HepG2 (cell line): Measurements from ENCODE around the gene C20orf144. TPM values are rescaled to one million over a fixed set of nuclear protein-coding genes. Genes with fewer than 3 reads are reported as not detected.
A peak's percentile ranks its signal among the peaks of the same experiment; 100 is the strongest.

ENCODE experiments used
- BORCS8-MEF2B ChIP-seq: sonication (generic); formaldehyde crosslinking; IDR thresholded peaks from 2 replicates; pipeline ENCODE4 v1.8.0; 2022; ENCODE audit warnings: mild to moderate bottlenecking, missing genetic modification reagents
- CBFB ChIP-seq: sonication (generic); formaldehyde crosslinking; IDR thresholded peaks from 2 replicates; pipeline ENCODE4 v1.4.0; 2020; ENCODE audit warnings: missing genetic modification reagents
- CCAR2 ChIP-seq: fragments of 200-400 bp; formaldehyde crosslinking; optimal IDR thresholded peaks from 2 replicates; pipeline ENCODE3; 2018; ENCODE audit warnings: low read depth, mild to moderate bottlenecking, low read length, moderate library complexity
- CREM ChIP-seq, 2 experiments: sonication (generic) in 1 of 2; formaldehyde crosslinking in 1 of 2; IDR thresholded peaks; 2 replicates each; pipeline versions ENCODE4 v1.4.0 to v1.6.1; 2016 to 2020; ENCODE audit warnings: antibody characterized with exemption in 1 of 2, mild to moderate bottlenecking in 1 of 2, missing genetic modification reagents in 1 of 2
- ESRRA ChIP-seq: sonication (generic); formaldehyde crosslinking; IDR thresholded peaks from 2 replicates; pipeline ENCODE4 v1.5.1; 2020; ENCODE audit warnings: mild to moderate bottlenecking, low read depth, missing genetic modification reagents
- FOXJ3 ChIP-seq: sonication (generic); formaldehyde crosslinking; IDR thresholded peaks from 2 replicates; pipeline ENCODE4 v1.4.0; 2020; ENCODE audit warnings: missing genetic modification reagents, mild to moderate bottlenecking, borderline replicate concordance
- MTF2 ChIP-seq: sonication (generic); formaldehyde crosslinking; IDR thresholded peaks from 2 replicates; pipeline ENCODE4 v1.5.0; 2020; ENCODE audit warnings: missing genetic modification reagents, borderline replicate concordance
- NR2F1 ChIP-seq, 2 experiments: fragments of 450-650 bp in 1 of 2; formaldehyde crosslinking in 1 of 2; IDR thresholded peaks; 2 replicates each; pipeline versions ENCODE4 v1.5.0 to v1.6.1; 2016 to 2020; ENCODE audit warnings: mild to moderate bottlenecking in 1 of 2, missing compliant biosample characterization in 1 of 2, missing genetic modification reagents in 1 of 2, moderate library complexity in 1 of 2
- NR2F6 ChIP-seq, 2 experiments: IDR thresholded peaks; 2 replicates each; pipeline ENCODE4 v1.6.1; 2016; ENCODE audit warnings: antibody characterized with exemption in 1 of 2, mild to moderate bottlenecking in 1 of 2
- PHF8 ChIP-seq: sonication (generic); formaldehyde crosslinking; IDR thresholded peaks from 2 replicates; pipeline ENCODE4 v1.5.0; 2020; ENCODE audit warnings: missing genetic modification reagents
- TBP ChIP-seq: sonication (generic); formaldehyde crosslinking; IDR thresholded peaks from 2 replicates; pipeline ENCODE4 v1.5.0; 2020; ENCODE audit warnings: missing genetic modification reagents
- TCF12 ChIP-seq, 2 experiments: fragments of 450-650 bp in 1 of 2; sonication (generic) in 1 of 2; formaldehyde crosslinking in 1 of 2; IDR thresholded peaks; 2 replicates each; pipeline versions ENCODE4 v1.6.1 to v1.8.0; 2017 to 2022; ENCODE audit warnings: antibody characterized with exemption in 1 of 2, mild to moderate bottlenecking in 1 of 2, missing genetic modification reagents in 1 of 2, moderate library complexity in 1 of 2
- TEAD3 ChIP-seq: optimal IDR thresholded peaks from 2 replicates; pipeline ENCODE3; 2016; ENCODE audit warnings: borderline replicate concordance
- ZBTB7A ChIP-seq: sonication (generic); formaldehyde crosslinking; IDR thresholded peaks from 2 replicates; pipeline ENCODE4 v1.8.0; 2022; ENCODE audit warnings: mild to moderate bottlenecking, missing genetic modification reagents
- ZNF121 ChIP-seq: sonication (generic); formaldehyde crosslinking; IDR thresholded peaks from 2 replicates; pipeline ENCODE4 v1.5.0; 2020; ENCODE audit warnings: mild to moderate bottlenecking, missing genetic modification reagents
- ZNF3 ChIP-seq: IDR thresholded peaks from 2 replicates; pipeline ENCODE4 v1.7.0; 2017; ENCODE audit warnings: inconsistent platforms
- ZNF547 ChIP-seq: sonication (generic); formaldehyde crosslinking; IDR thresholded peaks from 2 replicates; pipeline ENCODE4 v1.5.1; 2020; ENCODE audit warnings: mild to moderate bottlenecking, missing genetic modification reagents
- ZNF737 ChIP-seq: sonication (generic); formaldehyde crosslinking; IDR thresholded peaks from 2 replicates; pipeline ENCODE4 v1.5.0; 2020; ENCODE audit warnings: missing genetic modification reagents, mild to moderate bottlenecking, borderline replicate concordance
- ZNF75D ChIP-seq: sonication (generic); formaldehyde crosslinking; IDR thresholded peaks from 2 replicates; pipeline ENCODE4 v1.8.1; 2023; ENCODE audit warnings: missing genetic modification reagents, mild to moderate bottlenecking, borderline replicate concordance
- ZNF768 ChIP-seq: sonication (generic); formaldehyde crosslinking; IDR thresholded peaks from 2 replicates; pipeline ENCODE4 v1.4.0; 2020; ENCODE audit warnings: missing genetic modification reagents
- polyA plus RNA-seq, 8 experiments: library from polyadenylated mRNA; depleted of rRNA in 3 of 8; stranded (reverse) in 7 of 8; unstranded in 1 of 8; fragments of >200 nt; fragmentation: Illumina TruSeq in 4 of 8; extraction: Trizol in 4 of 8; gene quantifications; 2 replicates each; pipeline versions ENCODE4 v1.2.1 to v1.2.3, GENCODE V29; 2011 to 2016; ENCODE audit warnings: low read depth in 4 of 8, missing spikeins in 1 of 8, mixed read lengths in 1 of 8; ENCODE audit not compliant: insufficient read depth in 1 of 8
- total RNA-seq, 5 experiments: library from RNA; depleted of rRNA; stranded (reverse); fragments of >200 nt; fragmentation: Illumina TruSeq; extraction: Trizol; gene quantifications; 2 replicates each; pipeline ENCODE4 v1.2.3, GENCODE V29; 2016; ENCODE audit warnings: low read depth in 1 of 5
- TF ChIP-seq, protein P1 (sequence below): sonication (generic); formaldehyde crosslinking; IDR thresholded peaks from 2 replicates; pipeline ENCODE4 v1.4.0; 2020; ENCODE audit warnings: mild to moderate bottlenecking, missing genetic modification reagents
- TF ChIP-seq, protein P2 (sequence below): sonication (generic); formaldehyde crosslinking; conservative IDR thresholded peaks from 2 replicates; pipeline ENCODE4 v1.5.0; 2020; ENCODE audit warnings: missing genetic modification reagents
- TF ChIP-seq, protein P3 (sequence below): IDR thresholded peaks from 2 replicates; pipeline ENCODE4 v1.6.1; 2016
- TF ChIP-seq, protein P4 (sequence below): sonication (generic); formaldehyde crosslinking; IDR thresholded peaks from 2 replicates; pipeline ENCODE4 v1.8.0; 2022; ENCODE audit warnings: missing genetic modification reagents, low read depth, mild to moderate bottlenecking, borderline replicate concordance
- TF ChIP-seq, protein P5 (sequence below): sonication (generic); formaldehyde crosslinking; IDR thresholded peaks from 2 replicates; pipeline ENCODE4 v1.8.1; 2022; ENCODE audit warnings: mild to moderate bottlenecking, missing genetic modification reagents

The C20orf144 gene
- total and polyA plus RNA-seq, 2 of the 13 experiments (the other 11 are each of a cell fraction or from before 2014, with no cell fraction given): 0.09 to 0.16 TPM

DNA sequence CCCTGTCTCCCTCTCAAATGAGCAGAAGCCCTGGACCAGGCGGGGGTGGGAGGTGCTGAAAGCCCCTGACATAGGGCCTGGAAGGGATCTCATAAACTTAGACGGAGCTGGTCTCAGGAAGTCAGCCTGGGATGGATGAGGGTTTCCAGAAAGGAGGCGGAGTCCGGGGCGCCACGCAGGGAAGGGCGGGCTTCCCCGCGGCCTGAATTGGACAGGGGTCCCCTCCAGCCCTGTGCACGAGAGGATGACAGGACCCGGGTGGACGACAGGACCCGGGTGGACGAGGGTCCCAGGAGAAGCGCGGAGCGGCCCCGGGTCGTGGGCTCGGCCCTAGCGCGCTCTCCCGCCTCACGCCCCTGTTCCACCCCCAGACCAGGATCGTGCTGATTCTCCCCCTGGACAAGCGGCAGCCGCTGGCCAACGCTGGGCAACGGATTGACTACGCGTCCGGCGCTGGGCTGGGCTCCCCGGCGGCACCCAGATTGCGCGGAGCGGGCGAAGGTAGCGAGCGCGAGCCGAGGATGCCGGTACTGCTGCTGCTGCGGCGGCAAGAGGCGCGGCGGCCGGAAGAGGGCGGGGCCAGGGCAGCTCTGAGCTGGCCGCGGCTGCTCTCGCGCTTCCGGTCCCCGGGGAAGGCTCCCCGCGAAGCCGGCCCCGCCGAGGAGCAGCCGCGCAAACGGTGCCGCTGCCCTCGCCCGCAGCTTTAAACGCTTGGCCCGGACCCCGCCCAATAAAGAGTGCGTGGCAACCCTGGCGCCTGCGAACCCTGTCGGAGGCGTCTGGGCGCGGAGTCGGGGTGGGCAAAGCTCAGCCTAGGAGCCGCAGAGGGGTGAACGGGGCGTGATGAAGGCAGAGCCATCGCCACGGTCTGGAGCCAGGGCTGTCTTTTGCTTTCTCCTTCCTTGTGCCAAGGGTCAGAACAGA, 1.3 kb downstream of the C20orf144 start (continued):
- TF ChIP-seq TBP (CRISPR knock-in tag) (no peak), ZNF3 (CRISPR knock-in tag) (no peak), ZNF121 (CRISPR knock-in tag) (no peak), ZNF75D (no peak), CCAR2 (peak; percentile 44), ZNF768 (CRISPR knock-in tag) (peak; percentile 84), ZNF547 (CRISPR knock-in tag) (peak; percentile 99), ZBTB7A (CRISPR knock-in tag) (peak; percentile 55; the same call in 1 of the 2 replicates), MTF2 (CRISPR knock-in tag) (peak; percentile 93; the same call in 1 of the 2 replicates), TCF12 (IDR thresholded peaks at IDR 0.05) (no peak), TCF12 (CRISPR knock-in tag; IDR thresholded peaks at IDR 0.05) (peak; percentile 96; the same call in 1 of the 2 replicates), TEAD3 (CRISPR knock-in tag) (peak; percentile 60), FOXJ3 (peak; percentile 61; the same call in 1 of the 2 replicates), NR2F6 (IDR thresholded peaks at IDR 0.05) (no peak), NR2F6 (CRISPR knock-in tag; IDR thresholded peaks at IDR 0.05) (no peak; the same call in 1 of the 2 replicates), NR2F1 (CRISPR knock-in tag; IDR thresholded peaks at IDR 0.05) (no peak), BORCS8-MEF2B (CRISPR knock-in tag) (peak; percentile 97), ZNF737 (peak; percentile 78; the same call in 1 of the 2 replicates), ESRRA (peak; percentile 77), CBFB (CRISPR knock-in tag) (no peak; the same call in none of the 2 replicates), PHF8 (CRISPR knock-in tag) (peak; percentile 95), CREM (IDR thresholded peaks at IDR 0.05) (no peak), CREM (CRISPR knock-in tag; IDR thresholded peaks at IDR 0.05) (no peak)
- TF ChIP-seq, protein P1, sequence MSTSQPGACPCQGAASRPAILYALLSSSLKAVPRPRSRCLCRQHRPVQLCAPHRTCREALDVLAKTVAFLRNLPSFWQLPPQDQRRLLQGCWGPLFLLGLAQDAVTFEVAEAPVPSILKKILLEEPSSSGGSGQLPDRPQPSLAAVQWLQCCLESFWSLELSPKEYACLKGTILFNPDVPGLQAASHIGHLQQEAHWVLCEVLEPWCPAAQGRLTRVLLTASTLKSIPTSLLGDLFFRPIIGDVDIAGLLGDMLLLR (CRISPR knock-in tag): peak; percentile 90
- TF ChIP-seq, protein P2, sequence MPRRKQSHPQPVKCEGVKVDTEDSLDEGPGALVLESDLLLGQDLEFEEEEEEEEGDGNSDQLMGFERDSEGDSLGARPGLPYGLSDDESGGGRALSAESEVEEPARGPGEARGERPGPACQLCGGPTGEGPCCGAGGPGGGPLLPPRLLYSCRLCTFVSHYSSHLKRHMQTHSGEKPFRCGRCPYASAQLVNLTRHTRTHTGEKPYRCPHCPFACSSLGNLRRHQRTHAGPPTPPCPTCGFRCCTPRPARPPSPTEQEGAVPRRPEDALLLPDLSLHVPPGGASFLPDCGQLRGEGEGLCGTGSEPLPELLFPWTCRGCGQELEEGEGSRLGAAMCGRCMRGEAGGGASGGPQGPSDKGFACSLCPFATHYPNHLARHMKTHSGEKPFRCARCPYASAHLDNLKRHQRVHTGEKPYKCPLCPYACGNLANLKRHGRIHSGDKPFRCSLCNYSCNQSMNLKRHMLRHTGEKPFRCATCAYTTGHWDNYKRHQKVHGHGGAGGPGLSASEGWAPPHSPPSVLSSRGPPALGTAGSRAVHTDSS (CRISPR knock-in tag): peak; percentile 28; the same call in 1 of the 2 replicates
- TF ChIP-seq, protein P3, sequence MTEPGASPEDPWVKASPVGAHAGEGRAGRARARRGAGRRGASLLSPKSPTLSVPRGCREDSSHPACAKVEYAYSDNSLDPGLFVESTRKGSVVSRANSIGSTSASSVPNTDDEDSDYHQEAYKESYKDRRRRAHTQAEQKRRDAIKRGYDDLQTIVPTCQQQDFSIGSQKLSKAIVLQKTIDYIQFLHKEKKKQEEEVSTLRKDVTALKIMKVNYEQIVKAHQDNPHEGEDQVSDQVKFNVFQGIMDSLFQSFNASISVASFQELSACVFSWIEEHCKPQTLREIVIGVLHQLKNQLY (CRISPR knock-in tag): no peak
- TF ChIP-seq, protein P4, sequence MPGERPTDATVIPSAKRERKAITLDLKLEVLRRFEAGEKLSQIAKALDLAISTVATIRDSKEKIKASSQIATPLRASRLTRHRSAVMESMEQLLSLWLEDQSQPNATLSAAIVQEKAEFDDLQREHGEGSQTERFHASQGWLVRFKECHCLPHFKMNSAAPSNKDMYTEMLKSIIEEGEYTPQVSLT (CRISPR knock-in tag): no peak
- TF ChIP-seq, protein P5, sequence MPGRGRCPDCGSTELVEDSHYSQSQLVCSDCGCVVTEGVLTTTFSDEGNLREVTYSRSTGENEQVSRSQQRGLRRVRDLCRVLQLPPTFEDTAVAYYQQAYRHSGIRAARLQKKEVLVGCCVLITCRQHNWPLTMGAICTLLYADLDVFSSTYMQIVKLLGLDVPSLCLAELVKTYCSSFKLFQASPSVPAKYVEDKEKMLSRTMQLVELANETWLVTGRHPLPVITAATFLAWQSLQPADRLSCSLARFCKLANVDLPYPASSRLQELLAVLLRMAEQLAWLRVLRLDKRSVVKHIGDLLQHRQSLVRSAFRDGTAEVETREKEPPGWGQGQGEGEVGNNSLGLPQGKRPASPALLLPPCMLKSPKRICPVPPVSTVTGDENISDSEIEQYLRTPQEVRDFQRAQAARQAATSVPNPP: peak; percentile 96
